Astrocyte (in vitro differentiated cells and primary cell): ENCODE data around the gene NXN.

Source experiments
- CTCF ChIP-seq: IDR thresholded peaks from 2 replicates; pipeline ENCODE4 v1.5.1; 2011; ENCODE audit warnings: low read depth, mild to moderate bottlenecking, inconsistent platforms, low read length, moderate library complexity; ENCODE audit not compliant: insufficient read depth
- EZH2 ChIP-seq: IDR thresholded peaks from 2 replicates; pipeline ENCODE4 v1.6.1; 2012; ENCODE audit warnings: mild to moderate bottlenecking, low read length, inconsistent platforms; ENCODE audit not compliant: insufficient read depth

DNA sequence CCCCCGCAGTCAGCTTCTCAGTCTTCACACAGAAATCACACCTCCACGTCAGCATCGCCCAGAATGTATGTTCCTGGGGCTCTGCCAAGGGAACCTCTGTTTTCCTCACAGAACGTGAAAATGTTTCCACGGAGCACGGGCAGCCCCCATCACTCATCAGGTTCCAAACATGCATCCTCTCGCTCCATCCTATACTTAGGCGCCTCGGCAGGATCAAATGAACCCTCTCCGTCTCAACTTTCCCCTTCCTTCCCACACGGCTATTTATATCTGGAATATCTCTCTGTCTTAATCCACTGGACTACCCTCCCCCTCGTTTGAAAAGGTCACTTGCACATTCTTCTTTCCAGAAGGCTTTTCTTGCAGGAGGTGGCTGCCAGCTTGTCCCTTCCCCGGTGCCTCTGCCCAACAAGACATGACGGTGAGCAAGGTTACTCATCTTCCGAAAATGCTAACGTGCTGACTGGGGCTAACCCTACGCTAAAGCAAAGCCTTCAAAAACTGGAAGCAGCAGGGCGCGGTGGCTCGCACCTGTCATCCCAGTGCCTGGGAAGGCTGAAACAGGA is 21.6 kb downstream of the NXN start:
- no peak for TF ChIP-seq CTCF
- no peak for TF ChIP-seq EZH2
